ENCODE results near the gene GIPC1. TPM values are rescaled to one million over a fixed set of nuclear protein-coding genes. Genes with fewer than 3 reads are reported as not detected.

Gene GIPC1
- total RNA-seq, 1 experiment from 2014 or later: 160 TPM

DNA sequence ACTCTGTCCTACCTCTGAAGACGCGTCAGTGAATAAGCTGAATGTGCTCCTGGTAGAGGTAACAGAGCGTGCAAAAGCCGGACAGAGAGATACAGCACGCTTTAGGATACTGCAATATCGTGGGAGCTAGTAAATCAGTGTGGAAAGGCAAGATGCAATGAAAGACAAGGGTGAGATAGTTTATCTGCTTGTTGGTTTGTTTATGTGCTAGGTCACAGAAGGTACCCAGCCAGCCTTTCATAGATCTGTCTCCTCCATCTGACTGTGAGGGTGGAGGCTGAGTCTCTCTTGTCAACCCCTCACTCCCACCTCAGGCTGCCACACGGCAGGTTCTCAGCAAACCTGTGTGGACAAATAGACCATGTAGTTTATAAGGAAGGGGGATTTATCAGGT is 904 bp upstream of the GIPC1 start:
- DNase-seq (ENCODE audit: low read depth, low spot score): no peak
- Histone ChIP-seq H3K4me3 (ENCODE audit: low read depth in 2 of 2, low read length in 2 of 2) (peak overlapping the region; percentile 50 to 82), H3K9me3 (ENCODE audit: control insufficient read depth, insufficient read depth, low read depth, low read length) (no peaks in the 10 kb centered on the region), H3K27me3 (ENCODE audit: control insufficient read depth, insufficient read depth, low read length) (no peaks in the 10 kb centered on the region), H3K27ac (ENCODE audit: low read length) (peak overlapping the region; percentile 92), H3K36me3 (ENCODE audit: control insufficient read depth, insufficient read depth, low read length) (no peaks in the 10 kb centered on the region), H3K4me1 (ENCODE audit: control insufficient read depth, insufficient read depth, low read length) (peaks cover 18% of the 10 kb centered on the region)
- ATAC-seq: peak; percentile 28; the same call in 1 of the 2 replicates
- ChIA-PET CTCF (interaction anchor here (0.6 to 2.4 kb wide), 2 partner anchors 9 to 12 kb away, joined by 3 to 10 read pairs; no protein-coding TSS in a partner anchor), POLR2A (no interaction called here)
- intact Hi-C loops (cut with micrococcal nuclease; ENCODE audit: unreplicated experiment): no loop called here
- TF ChIP-seq, protein P1, sequence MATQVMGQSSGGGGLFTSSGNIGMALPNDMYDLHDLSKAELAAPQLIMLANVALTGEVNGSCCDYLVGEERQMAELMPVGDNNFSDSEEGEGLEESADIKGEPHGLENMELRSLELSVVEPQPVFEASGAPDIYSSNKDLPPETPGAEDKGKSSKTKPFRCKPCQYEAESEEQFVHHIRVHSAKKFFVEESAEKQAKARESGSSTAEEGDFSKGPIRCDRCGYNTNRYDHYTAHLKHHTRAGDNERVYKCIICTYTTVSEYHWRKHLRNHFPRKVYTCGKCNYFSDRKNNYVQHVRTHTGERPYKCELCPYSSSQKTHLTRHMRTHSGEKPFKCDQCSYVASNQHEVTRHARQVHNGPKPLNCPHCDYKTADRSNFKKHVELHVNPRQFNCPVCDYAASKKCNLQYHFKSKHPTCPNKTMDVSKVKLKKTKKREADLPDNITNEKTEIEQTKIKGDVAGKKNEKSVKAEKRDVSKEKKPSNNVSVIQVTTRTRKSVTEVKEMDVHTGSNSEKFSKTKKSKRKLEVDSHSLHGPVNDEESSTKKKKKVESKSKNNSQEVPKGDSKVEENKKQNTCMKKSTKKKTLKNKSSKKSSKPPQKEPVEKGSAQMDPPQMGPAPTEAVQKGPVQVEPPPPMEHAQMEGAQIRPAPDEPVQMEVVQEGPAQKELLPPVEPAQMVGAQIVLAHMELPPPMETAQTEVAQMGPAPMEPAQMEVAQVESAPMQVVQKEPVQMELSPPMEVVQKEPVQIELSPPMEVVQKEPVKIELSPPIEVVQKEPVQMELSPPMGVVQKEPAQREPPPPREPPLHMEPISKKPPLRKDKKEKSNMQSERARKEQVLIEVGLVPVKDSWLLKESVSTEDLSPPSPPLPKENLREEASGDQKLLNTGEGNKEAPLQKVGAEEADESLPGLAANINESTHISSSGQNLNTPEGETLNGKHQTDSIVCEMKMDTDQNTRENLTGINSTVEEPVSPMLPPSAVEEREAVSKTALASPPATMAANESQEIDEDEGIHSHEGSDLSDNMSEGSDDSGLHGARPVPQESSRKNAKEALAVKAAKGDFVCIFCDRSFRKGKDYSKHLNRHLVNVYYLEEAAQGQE (IDR thresholded peaks at IDR 0.05; ENCODE audit: insufficient read depth in 1 of 2, low read depth in 2 of 2, low read length in 1 of 2): no peak
- TF ChIP-seq POLR2AphosphoS5 (IDR thresholded peaks at IDR 0.05; ENCODE audit: low read depth, low read length) (no peak), SIN3A (IDR thresholded peaks at IDR 0.05; ENCODE audit: borderline replicate concordance, insufficient read depth, low read depth, low read length) (no peak), TCF7L2 (IDR thresholded peaks at IDR 0.05; ENCODE audit: low read depth, low read length) (no peak)
- TF ChIP-seq, protein P2, sequence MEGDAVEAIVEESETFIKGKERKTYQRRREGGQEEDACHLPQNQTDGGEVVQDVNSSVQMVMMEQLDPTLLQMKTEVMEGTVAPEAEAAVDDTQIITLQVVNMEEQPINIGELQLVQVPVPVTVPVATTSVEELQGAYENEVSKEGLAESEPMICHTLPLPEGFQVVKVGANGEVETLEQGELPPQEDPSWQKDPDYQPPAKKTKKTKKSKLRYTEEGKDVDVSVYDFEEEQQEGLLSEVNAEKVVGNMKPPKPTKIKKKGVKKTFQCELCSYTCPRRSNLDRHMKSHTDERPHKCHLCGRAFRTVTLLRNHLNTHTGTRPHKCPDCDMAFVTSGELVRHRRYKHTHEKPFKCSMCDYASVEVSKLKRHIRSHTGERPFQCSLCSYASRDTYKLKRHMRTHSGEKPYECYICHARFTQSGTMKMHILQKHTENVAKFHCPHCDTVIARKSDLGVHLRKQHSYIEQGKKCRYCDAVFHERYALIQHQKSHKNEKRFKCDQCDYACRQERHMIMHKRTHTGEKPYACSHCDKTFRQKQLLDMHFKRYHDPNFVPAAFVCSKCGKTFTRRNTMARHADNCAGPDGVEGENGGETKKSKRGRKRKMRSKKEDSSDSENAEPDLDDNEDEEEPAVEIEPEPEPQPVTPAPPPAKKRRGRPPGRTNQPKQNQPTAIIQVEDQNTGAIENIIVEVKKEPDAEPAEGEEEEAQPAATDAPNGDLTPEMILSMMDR (IDR thresholded peaks at IDR 0.05): no peak
- no TSS peak for BruUV-seq (replicated peaks)
- in situ Hi-C loops (cut with HindIII; ENCODE audit: low pct_unique_long_range_greater_than_20kb, low sequenced_read_pairs): no loop called here

DNA sequence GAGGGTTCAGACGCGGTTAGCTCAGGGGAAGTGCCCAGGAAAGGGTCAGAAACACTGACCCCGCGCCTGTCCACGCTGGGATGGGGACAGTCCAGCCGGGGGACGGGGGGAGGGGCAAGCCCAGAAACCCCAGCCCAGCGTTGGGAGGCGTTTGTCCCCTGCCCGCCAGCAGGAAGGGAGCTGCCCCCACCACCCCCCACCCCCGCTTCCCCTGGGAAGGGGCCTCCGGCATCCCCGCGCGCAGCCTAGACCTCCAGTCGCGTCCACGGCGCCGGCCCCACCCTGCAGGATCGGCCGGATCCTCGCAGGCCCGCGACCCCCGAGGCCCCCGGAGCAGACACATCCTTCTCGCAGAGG is 277 bp downstream of the GIPC1 start:
- no peaks in the 10 kb centered on the region for H3K9me3 ChIP-seq (ENCODE audit: control insufficient read depth, insufficient read depth, low read depth, low read length)
- no peaks in the 10 kb centered on the region for H3K27me3 ChIP-seq (ENCODE audit: control insufficient read depth, insufficient read depth, low read length)
- DNase-seq (ENCODE audit: low read depth, low spot score) (no peak), ATAC-seq (peak; percentile 4)
- peak overlapping the region; percentile 88 for H3K27ac ChIP-seq (ENCODE audit: low read length)
- H3K4me1 ChIP-seq (ENCODE audit: control insufficient read depth, insufficient read depth, low read length): peaks cover 18% of the 10 kb centered on the region
- no peaks in the 10 kb centered on the region for H3K36me3 ChIP-seq (ENCODE audit: control insufficient read depth, insufficient read depth, low read length)
- ChIA-PET POLR2A (no interaction called here), CTCF (interaction anchor here (2.4 kb wide), 1 partner anchor 10 kb away, joined by 10 read pairs; no protein-coding TSS in a partner anchor)
- BruUV-seq (replicated peaks): no TSS peak
- H3K4me3 ChIP-seq (ENCODE audit: low read depth in 2 of 2, low read length in 2 of 2): peak overlapping the region; percentile 66 to 82
- intact Hi-C loops (cut with micrococcal nuclease; ENCODE audit: unreplicated experiment): no loop called here
- in situ Hi-C loops (cut with HindIII; ENCODE audit: low pct_unique_long_range_greater_than_20kb, low sequenced_read_pairs): no loop called here
- TF ChIP-seq TCF7L2 (IDR thresholded peaks at IDR 0.05; ENCODE audit: low read depth, low read length) (no peak), SIN3A (IDR thresholded peaks at IDR 0.05; ENCODE audit: borderline replicate concordance, insufficient read depth, low read depth, low read length) (no peak), POLR2AphosphoS5 (IDR thresholded peaks at IDR 0.05; ENCODE audit: low read depth, low read length) (no peak)
- TF ChIP-seq, protein P1 (IDR thresholded peaks at IDR 0.05; ENCODE audit: insufficient read depth in 1 of 2, low read depth in 2 of 2, low read length in 1 of 2): no peak
- TF ChIP-seq, protein P2 (IDR thresholded peaks at IDR 0.05): no peak

Data from Panc1 (cell line).